ENCODE data around the gene LTF.

Gene LTF

GRCh38 chr3:46470831-46471230 lies 6.1 kb upstream of the LTF start:
- peaks cover 0 to 6% of the 10 kb centered on the region in 2 donors for H3K27me3 ChIP-seq
- TF ChIP-seq CTCF (IDR thresholded peaks at IDR 0.05): no peak
- H3K4me1 ChIP-seq: peaks cover 0 to 7% (median 0%) of the 10 kb centered on the region in 4 donors
- peaks cover 0 to 8% (median 0%) of the 10 kb centered on the region in 3 donors for H3K9me3 ChIP-seq
- DNase-seq: no peak
- H3K36me3 ChIP-seq: no peaks in the 10 kb centered on the region
- no peak overlapping the region for H3K27ac ChIP-seq
- intact Hi-C loops (cut with DNase I; ENCODE audit: low total_unique reads): no loop called here
- no peak overlapping the region for H3K4me3 ChIP-seq

- Histone ChIP-seq H3K27me3 (peaks cover 0 to 12% of the 10 kb centered on the region in 2 donors), H3K36me3 (no peaks in the 10 kb centered on the region), H3K27ac (no peak overlapping the region), H3K4me3 (no peak overlapping the region), H3K4me1 (peaks cover 0 to 7% (median 1%) of the 10 kb centered on the region in 4 donors), H3K9me3 (peaks cover 0 to 6% (median 0%) of the 10 kb centered on the region in 3 donors)
- intact Hi-C loops (cut with DNase I; ENCODE audit: low total_unique reads): no loop called here
- no peak for DNase-seq
- TF ChIP-seq CTCF (IDR thresholded peaks at IDR 0.05): no peak
Measured at GRCh38 chr3:46469680-46470357, 5.1 kb upstream of the LTF start.

GRCh38 chr3:46468753-46469600 lies 4.3 kb upstream of the LTF start:
- intact Hi-C loops (cut with DNase I; ENCODE audit: low total_unique reads): no loop called here
- Histone ChIP-seq H3K27ac (no peak overlapping the region), H3K4me3 (no peak overlapping the region), H3K4me1 (peaks cover 0 to 8% (median 4%) of the 10 kb centered on the region in 4 donors), H3K9me3 (no peaks in the 10 kb centered on the region), H3K36me3 (no peaks in the 10 kb centered on the region), H3K27me3 (peaks cover 0 to 20% of the 10 kb centered on the region in 2 donors)
- no peak for TF ChIP-seq CTCF (IDR thresholded peaks at IDR 0.05)
- no peak for DNase-seq

GRCh38 chr3:46467562-46467961 lies 2.9 kb upstream of the LTF start:
- DNase-seq: no peak
- no peaks in the 10 kb centered on the region for H3K36me3 ChIP-seq
- peaks cover 0 to 28% of the 10 kb centered on the region in 2 donors for H3K27me3 ChIP-seq
- no peak overlapping the region for H3K27ac ChIP-seq
- H3K4me3 ChIP-seq: no peak overlapping the region
- H3K9me3 ChIP-seq: no peaks in the 10 kb centered on the region
- peaks cover 0 to 8% (median 4%) of the 10 kb centered on the region in 4 donors for H3K4me1 ChIP-seq
- no peak for TF ChIP-seq CTCF (IDR thresholded peaks at IDR 0.05)
- intact Hi-C loops (cut with DNase I; ENCODE audit: low total_unique reads): no loop called here

GRCh38 chr3:46466871-46467403 lies 2.2 kb upstream of the LTF start:
- H3K27me3 ChIP-seq: peaks cover 0 to 33% of the 10 kb centered on the region in 2 donors
- no peak overlapping the region for H3K4me3 ChIP-seq
- H3K9me3 ChIP-seq: no peaks in the 10 kb centered on the region
- no peak for DNase-seq
- no peaks in the 10 kb centered on the region for H3K36me3 ChIP-seq
- intact Hi-C loops (cut with DNase I; ENCODE audit: low total_unique reads): no loop called here
- TF ChIP-seq CTCF (IDR thresholded peaks at IDR 0.05): no peak
- peaks cover 0 to 8% (median 4%) of the 10 kb centered on the region in 4 donors for H3K4me1 ChIP-seq
- no peak overlapping the region for H3K27ac ChIP-seq
